ENCODE data around the gene NF1. TPM values are rescaled to one million over a fixed set of nuclear protein-coding genes. Genes with fewer than 3 reads are reported as not detected.
"Not testable (repeated sequence)": the region's sequence is repeated elsewhere in the genome, so short reads cannot be mapped to it uniquely, and the experiment has no call there.

NF1 gene
- total RNA-seq, 1 donor from 2014 or later, result 69.9 TPM

GRCh38 chr17:31147507-31148202, 52.9 kb downstream of the NF1 start:
- no peak overlapping the region for H3K27ac Mint-ChIP-seq
- peaks cover 23% of the 10 kb centered on the region for H3K36me3 Mint-ChIP-seq
- no peak overlapping the region for H3K4me3 Mint-ChIP-seq
- DNase-seq (ENCODE audit: extremely low spot score, unreplicated experiment), result no peak
- H3K4me1 Mint-ChIP-seq (ENCODE audit: unreplicated experiment), result peaks cover 13% of the 10 kb centered on the region
- H3K9me3 Mint-ChIP-seq, result no peaks in the 10 kb centered on the region
- TF ChIP-seq CTCF (conservative IDR thresholded peaks at IDR 0.05), result no peak
- H3K27me3 Mint-ChIP-seq, result no peaks in the 10 kb centered on the region

- Mint-ChIP-seq H3K27me3 (no peaks in the 10 kb centered on the region), H3K4me3 (no peak overlapping the region), H3K4me1 (ENCODE audit: unreplicated experiment) (peaks cover 13% of the 10 kb centered on the region), H3K9me3 (no peaks in the 10 kb centered on the region), H3K27ac (no peak overlapping the region), H3K36me3 (peaks cover 23% of the 10 kb centered on the region)
- no peak for DNase-seq (ENCODE audit: extremely low spot score, unreplicated experiment)
- TF ChIP-seq CTCF (conservative IDR thresholded peaks at IDR 0.05), result no peak
Observed at GRCh38 chr17:31148205-31148604, 53.4 kb downstream of the NF1 start.

GRCh38 chr17:31152271-31152670, 57.5 kb downstream of the NF1 start:
- no peak overlapping the region for H3K4me3 Mint-ChIP-seq
- DNase-seq (ENCODE audit: extremely low spot score, unreplicated experiment), result no peak
- H3K27ac Mint-ChIP-seq, result no peak overlapping the region
- H3K27me3 Mint-ChIP-seq, result no peaks in the 10 kb centered on the region
- H3K36me3 Mint-ChIP-seq, result peaks cover 22% of the 10 kb centered on the region
- H3K9me3 Mint-ChIP-seq, result no peaks in the 10 kb centered on the region
- TF ChIP-seq CTCF (conservative IDR thresholded peaks at IDR 0.05), result no peak
- H3K4me1 Mint-ChIP-seq (ENCODE audit: unreplicated experiment), result peaks cover 15% of the 10 kb centered on the region

- no peak for TF ChIP-seq CTCF (conservative IDR thresholded peaks at IDR 0.05)
- no peaks in the 10 kb centered on the region for H3K9me3 Mint-ChIP-seq
- no peaks in the 10 kb centered on the region for H3K27me3 Mint-ChIP-seq
- no peak overlapping the region for H3K27ac Mint-ChIP-seq
- peaks cover 27% of the 10 kb centered on the region for H3K36me3 Mint-ChIP-seq
- peaks cover 4% of the 10 kb centered on the region for H3K4me1 Mint-ChIP-seq (ENCODE audit: unreplicated experiment)
- H3K4me3 Mint-ChIP-seq, result no peak overlapping the region
- DNase-seq (ENCODE audit: extremely low spot score, unreplicated experiment), result no peak
Observed at GRCh38 chr17:31155208-31155810, 60.5 kb downstream of the NF1 start.

GRCh38 chr17:31156326-31156725, 61.5 kb downstream of the NF1 start:
- no peaks in the 10 kb centered on the region for H3K9me3 Mint-ChIP-seq
- H3K4me1 Mint-ChIP-seq (ENCODE audit: unreplicated experiment), result peaks cover 4% of the 10 kb centered on the region
- peak overlapping the region; percentile 32 for H3K27ac Mint-ChIP-seq
- no peaks in the 10 kb centered on the region for H3K27me3 Mint-ChIP-seq
- H3K36me3 Mint-ChIP-seq, result peaks cover 25% of the 10 kb centered on the region
- TF ChIP-seq CTCF (conservative IDR thresholded peaks at IDR 0.05), result no peak
- no peak for DNase-seq (ENCODE audit: extremely low spot score, unreplicated experiment)
- H3K4me3 Mint-ChIP-seq, result no peak overlapping the region

- not testable (repeated sequence) for DNase-seq (ENCODE audit: extremely low spot score, unreplicated experiment); H3K9me3 Mint-ChIP-seq; H3K27ac Mint-ChIP-seq; H3K4me3 Mint-ChIP-seq; H3K4me1 Mint-ChIP-seq (ENCODE audit: unreplicated experiment); H3K27me3 Mint-ChIP-seq
- H3K36me3 Mint-ChIP-seq, result peaks cover 25% of the 10 kb centered on the region
Observed at GRCh38 chr17:31156864-31157263, 62.1 kb downstream of the NF1 start.

Measured in type B pancreatic cell (in vitro differentiated cells).